GM03348 (cell line): ENCODE measurements around the gene UBE2Z.

Experiments used
- DNase-seq: peaks from one replicate; pipeline ENCODE4 v3.0.0; 2012; ENCODE audit warnings: low spot score

UBE2Z gene

GRCh38 chr17:48960834-48961515 is 52.8 kb downstream of the UBE2Z start:
- peak; percentile 37 for DNase-seq

- peak; percentile 87 for DNase-seq
Observed at GRCh38 chr17:48961516-48962233, 53.5 kb downstream of the UBE2Z start.

- no peak for DNase-seq
Observed at GRCh38 chr17:48970224-48970623, 62.0 kb downstream of the UBE2Z start.

- no peak for DNase-seq
Observed at GRCh38 chr17:48970865-48971687, 62.9 kb downstream of the UBE2Z start.

GRCh38 chr17:48972749-48973097 is 64.5 kb downstream of the UBE2Z start:
- no peak for DNase-seq

- no peak for DNase-seq
Observed at GRCh38 chr17:48973806-48974205, 65.6 kb downstream of the UBE2Z start.
